ENCODE measurements around the gene KRT8.
"Not testable (repeated sequence)": the region's sequence is repeated elsewhere in the genome, so short reads cannot be mapped to it uniquely, and the experiment has no call there.

KRT8 gene

GRCh38 chr12:52873832-52874572, 30.9 kb downstream of the KRT8 start:
- DNase-seq = peak; percentile 93

GRCh38 chr12:52873513-52873831, 31.4 kb downstream of the KRT8 start:
- peak; percentile 88 for DNase-seq

DNA sequence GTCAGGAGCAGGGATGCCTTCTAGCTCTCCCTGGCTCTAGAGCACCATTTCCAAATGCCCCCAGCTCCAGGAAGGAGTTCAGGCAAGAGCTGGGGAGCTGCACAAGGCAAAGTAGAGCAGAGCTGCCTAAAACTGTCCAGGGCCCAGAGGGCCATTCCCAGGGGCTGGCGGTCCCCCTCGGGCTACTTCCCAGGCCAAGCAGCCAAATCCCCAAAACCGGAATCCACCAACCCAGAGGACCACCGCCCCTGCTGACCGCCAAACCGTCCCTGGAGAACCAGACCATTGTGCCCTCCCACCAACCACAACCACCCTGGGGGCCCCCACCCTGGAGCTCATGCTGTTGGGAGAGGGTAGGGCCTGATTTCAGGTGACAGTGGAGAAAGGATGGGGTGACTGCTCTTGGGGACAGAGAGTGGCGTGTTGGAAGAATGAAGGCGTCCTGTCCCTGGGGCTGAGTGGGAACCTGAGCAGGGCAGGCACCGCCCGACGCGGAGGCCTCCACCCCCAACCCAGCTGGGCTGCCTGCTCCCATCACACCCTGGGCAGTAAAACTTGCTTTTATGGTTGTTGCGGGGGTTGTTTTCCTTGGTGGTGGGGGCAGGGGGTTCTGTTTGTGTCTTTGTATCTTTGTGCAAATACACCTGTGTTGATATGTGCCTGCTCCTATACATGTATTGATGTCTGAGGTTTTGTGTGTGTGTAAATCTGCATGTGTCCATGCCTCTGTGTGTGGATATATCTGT, 32.1 kb downstream of the KRT8 start:
- DNase-seq = no peak

- peak; percentile 91 for DNase-seq
Measured at GRCh38 chr12:52871291-52872039, 33.4 kb downstream of the KRT8 start.

DNA sequence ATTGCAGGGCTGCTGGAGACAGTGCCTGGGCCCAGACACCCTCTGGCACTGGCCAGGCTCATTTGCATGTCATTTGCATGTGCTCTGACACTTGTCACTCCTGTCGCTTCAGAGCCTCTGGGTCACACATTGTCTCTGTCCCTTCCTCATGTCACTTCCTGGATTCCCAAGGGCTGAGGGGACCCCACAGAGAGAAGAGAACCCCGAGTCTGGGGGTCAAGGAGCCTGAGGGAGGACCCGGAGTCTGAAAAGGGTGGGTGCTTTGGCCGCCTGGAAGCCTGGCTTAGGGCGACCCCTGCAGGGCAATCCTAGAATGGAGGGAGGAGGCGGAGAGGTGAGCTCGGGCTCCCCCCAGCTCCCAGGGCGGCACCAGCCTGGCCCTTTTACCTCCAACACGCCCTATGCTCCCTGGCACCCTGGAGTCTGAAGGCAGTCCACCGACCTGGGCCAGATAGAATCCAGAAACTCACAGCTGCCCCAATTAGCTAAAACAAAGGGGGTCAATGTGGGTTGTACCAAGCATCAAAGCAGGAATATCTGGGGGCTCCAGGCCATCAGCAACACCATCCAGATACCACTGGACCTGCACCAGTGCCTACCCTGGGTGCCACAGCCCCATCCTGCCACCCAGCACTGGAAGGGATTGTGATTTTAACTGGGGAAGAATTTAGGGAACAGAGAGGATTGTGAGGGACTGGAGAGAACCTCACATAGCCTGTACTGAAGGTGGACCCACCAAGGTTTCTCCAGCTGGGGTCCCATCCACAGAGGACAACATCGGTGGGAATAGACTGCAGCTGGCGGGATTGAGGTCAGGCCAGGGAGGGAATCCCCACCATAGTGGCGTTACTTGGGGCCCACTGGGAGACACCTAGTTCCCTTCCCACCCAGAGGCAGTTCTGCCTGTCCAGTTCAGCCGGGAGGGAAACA, 34.2 kb downstream of the KRT8 start:
- DNase-seq = peak; percentile 85

GRCh38 chr12:52867642-52868041, 37.2 kb downstream of the KRT8 start:
- peak; percentile 91 for DNase-seq

- DNase-seq = no peak
Measured at GRCh38 chr12:52867152-52867551, 37.7 kb downstream of the KRT8 start.

- no peak for DNase-seq
Measured at GRCh38 chr12:52865090-52865944, 39.6 kb downstream of the KRT8 start.

- DNase-seq = no peak
Measured at GRCh38 chr12:52862023-52862422, 42.9 kb downstream of the KRT8 start.

GRCh38 chr12:52861511-52861910, 43.4 kb downstream of the KRT8 start:
- no peak for DNase-seq

DNA sequence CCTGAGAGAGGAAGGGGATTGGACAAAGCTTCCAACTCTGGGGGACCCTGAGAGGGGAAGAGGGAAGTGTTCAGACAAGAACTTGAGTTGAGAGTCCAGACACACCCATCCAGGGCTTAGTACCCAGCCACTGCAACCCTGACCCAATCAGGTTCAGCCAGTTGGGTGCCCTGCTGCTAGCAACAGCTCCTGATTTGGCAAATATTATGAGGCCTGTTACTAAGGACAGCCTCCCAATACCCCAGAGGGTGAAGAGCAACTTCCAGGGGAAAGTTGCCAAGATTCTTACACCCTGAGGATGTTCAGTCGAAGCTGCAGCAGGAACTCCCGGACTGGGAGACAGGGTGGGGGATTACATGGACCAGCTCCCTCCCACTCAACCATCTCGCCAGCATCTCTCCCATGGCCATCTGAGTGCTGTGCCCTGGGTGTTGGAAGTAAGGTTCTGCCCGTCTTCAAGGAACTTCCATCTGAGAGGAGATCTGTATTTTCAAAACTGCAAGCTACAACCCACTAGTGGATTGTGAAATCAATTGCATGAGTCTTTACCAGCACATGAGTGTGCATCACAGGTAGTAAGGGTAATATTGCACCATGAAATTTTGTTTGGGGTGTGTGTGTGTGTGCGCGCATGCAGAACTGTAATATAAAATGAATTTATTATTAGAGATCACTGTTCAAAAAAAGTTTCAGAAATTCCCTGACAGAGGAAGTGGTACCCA, 44.6 kb downstream of the KRT8 start:
- DNase-seq = no peak

- DNase-seq = no peak
Measured at GRCh38 chr12:52857500-52857899, 47.4 kb downstream of the KRT8 start.

GRCh38 chr12:52856787-52857186, 48.1 kb downstream of the KRT8 start:
- DNase-seq = no peak

DNA sequence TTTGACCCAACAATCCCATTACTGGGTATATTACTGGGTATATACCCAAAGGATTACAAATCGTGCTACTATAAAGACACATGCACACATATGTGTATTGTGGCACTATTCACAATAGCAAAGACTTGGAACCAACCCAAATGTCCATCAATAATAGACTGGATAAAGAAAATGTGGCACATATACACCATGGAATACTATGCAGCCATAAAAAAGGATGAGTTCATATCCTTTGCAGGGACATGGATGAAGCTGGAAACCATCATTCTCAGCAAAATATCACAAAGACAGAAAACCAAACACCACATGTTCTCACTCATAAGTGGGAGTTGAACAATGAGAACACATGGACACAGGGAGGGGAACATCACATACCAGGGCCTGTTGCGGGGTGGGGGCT, 48.8 kb downstream of the KRT8 start:
- DNase-seq = not testable (repeated sequence)

- DNase-seq = no peak
Measured at GRCh38 chr12:52851787-52852186, 53.1 kb downstream of the KRT8 start.

GRCh38 chr12:52850681-52851080, 54.2 kb downstream of the KRT8 start:
- no peak for DNase-seq

GRCh38 chr12:52849511-52849910, 55.4 kb downstream of the KRT8 start:
- no peak for DNase-seq

- DNase-seq = no peak
Measured at GRCh38 chr12:52848661-52849255, 56.1 kb downstream of the KRT8 start, which contains the start of gene KRT78. TSS of gene KRT78 (minus strand) at chr12:52848994. CDS start at chr12:52848930, 64 bp downstream.

- no peak for DNase-seq
Measured at GRCh38 chr12:52847335-52848102, 57.4 kb downstream of the KRT8 start.

Measured in RPMI8226 (cell line).